ENCODE measurements around the gene TMEM191C.
"Not testable (repeated sequence)": the region's sequence is repeated elsewhere in the genome, so short reads cannot be mapped to it uniquely, and the experiment has no call there.

TMEM191C gene

DNA sequence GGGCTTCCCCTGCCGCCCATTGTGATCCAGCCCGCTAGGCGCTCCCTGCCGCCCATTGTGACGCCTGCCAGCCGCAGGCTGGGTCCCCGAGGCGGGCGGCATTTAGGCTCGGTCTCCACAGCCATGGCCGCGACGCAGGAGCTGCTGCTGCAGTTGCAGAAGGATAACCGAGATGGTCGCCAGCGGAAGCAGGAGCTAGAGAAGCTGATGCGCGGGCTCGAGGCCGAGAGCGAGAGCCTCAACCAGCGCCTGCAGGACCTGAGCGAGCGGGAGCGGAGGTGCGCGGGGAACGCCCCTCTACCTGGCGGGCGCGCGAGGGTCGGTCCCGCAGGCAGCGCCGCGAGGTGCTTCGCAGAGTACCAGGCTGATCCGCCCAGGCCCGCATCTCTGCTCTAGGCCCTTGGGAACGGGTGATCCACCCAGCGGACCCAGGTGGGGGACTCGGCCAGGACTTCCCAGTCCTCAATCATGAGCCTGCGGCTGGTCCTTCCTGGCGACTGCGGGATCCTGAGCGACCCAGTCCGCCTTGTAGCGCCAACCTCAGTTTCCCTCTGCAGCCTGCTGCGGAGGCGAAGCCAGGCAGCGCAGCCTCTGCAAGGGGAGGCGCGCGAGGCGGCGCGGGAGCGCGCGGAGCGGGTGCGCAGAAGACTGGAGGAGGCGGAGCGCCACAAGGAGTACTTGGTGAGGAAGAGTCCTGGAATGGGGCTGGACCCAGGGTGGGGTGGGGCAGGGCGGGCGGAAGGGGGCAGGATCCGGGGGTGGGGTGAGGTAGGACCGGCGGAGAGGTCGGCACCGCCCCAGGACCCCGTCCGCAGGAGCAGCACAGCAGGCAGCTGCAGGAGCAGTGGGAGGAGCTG is at the start of gene TMEM191C:
Gene TMEM191C (plus strand): TSS at position 51 of the 857 bp plus-strand sequence. CDS start 73 bp downstream, at position 124.
- DNase-seq = not testable (repeated sequence)

DNA sequence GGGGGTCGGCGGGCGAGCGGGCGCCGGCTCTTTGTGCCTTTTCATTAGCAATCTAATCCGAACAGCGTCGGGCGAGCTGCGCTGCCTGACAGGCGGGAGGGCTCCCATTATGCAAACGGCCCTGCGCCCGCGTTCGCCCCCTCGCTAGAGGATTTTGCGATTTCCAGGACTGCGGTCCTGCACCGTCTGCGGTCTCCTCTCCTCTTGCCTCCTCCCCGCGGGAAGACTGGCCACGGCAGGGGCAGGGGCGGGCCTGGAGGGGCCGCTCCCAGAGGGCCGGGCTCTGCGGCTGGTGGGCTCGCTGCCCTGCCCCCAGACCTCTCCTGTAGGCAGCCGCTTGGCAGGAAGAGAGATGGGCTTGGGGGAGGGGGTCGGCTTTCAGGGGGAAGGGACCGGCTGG is 49.3 kb upstream of the TMEM191C start:
- DNase-seq = not testable (repeated sequence)

DNA sequence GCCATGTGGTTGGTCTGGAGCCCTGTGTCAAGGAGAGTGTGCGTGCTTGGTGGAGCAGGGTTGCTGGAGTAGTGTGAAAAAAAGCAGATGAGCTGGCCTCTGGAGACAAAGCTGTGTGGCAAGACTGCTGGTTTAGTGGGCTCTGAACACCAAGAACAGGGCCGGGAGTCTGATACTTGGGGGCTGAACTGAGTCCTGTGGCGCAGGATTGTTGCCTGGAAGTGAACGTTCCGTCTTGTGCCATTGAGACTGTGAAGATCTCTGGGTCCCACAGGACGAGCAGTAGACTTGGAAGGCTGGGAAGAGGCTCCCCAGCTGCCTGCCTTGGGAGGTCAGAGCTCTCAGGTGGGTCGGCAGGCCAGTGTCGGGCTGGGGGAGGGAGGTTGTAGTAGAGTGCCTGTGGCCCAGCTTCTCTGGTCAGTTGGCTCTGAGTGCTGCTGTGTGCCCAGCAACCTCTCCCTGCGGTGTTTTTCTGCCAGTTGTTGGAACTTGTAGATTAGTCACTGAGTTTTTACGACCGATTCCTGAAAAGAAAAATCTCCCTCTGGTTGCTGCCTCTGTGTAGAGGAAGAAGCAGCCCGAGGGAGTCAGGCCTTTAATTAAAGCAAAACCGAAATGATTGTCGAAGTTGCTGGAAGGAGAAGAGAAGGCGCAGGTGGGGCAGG is 48.1 kb upstream of the TMEM191C start:
- not testable (repeated sequence) for DNase-seq

DNA sequence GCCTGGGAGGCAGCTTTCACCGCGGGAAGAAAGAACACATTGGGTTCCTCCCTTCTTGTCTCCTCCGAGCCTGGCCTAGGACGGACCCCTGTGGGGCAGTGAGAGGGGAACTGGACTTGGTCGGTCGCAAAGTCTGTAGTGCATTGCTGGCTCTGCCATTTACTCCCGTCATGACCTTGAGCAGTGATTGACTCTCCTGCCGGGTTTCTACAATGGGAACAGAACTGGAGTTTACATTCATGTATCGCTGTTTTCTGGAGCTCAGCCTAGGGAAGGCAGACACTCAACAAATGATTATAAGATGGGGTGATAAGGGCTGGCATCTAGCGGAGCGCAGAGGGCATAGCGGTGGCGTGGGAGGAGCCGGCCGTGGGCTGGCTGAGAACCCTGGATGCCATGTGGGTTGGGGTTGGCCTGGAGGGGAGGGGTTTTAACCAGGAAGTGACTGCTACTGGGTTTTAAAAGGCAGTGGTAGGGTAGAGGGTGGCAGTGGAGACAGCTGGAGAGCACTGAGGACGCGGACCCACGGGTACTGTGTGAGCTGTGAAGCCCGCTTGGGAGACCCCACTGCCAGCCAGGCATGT is 46.9 kb upstream of the TMEM191C start:
- not testable (repeated sequence) for DNase-seq

DNA sequence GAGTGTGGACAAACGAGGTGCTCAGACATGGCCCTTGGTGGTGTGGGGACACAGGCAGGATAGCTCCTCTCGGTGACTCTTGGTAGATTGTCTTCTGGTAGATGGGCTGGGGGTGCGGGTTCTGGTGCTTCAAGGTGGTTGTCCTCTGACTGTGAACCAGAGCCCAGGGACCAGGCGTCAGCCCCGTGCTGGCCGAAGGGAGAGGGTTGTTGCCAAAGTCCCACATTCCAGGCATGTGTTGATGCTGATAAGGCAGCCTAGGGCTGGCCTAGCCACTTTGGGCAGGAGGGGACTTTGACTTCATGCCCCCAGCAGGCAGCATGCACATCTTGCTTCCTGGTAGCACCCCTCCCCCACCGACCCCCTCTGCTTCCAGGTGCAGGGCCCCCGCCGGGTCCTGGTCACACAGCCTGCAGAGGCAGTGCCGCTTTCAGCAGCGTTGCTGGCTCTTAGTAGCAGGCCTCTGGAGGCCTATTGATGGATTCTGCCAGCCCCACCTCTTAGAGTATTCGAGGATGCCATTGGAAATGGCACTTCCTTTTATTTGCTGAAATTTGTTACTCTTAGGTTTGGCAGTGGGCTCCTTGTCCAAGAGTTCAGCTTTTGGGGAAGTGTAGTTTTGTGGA is 43.0 kb upstream of the TMEM191C start:
- DNase-seq = not testable (repeated sequence)

DNA sequence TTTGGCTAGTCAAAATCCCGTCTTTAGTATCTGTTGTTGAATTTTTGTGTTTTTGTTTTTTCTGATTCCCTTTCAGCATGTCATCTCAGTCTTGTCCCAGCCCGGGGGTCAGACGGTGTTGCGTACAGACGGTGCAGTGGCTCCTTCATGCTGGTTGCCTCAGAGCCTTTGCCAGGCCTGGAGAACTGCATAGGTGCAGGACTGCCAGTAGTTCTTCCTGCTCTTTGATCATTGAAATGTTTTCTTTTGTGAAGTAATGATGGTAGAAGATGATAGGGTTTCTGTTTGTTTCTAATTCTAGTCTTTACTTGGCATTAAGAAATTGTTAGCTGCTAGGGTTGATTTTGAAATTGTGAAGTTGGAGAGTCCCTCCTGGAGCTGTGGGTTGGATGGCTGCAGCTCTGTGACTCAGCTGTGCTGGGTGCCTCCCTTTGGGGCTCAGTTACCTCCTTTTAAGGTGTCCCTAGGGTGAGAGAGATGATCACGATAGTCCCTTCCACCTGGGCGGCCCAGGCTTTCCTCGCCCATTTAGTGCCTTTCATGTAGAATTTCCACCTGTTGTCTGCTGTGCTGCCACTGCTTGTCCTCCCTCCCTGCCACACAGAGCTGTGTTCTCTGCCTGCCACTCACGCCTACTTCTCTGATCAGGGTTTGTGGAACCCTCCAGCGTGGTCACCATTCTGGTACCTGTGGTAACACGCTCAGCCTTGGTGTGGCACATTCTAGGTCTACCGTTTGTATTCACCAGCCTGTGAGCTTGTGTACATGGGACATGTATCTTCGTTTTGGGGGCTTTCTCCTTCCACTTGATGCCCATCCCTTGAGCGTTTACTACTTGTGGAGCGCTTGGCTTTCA is 32.6 kb upstream of the TMEM191C start:
- DNase-seq = not testable (repeated sequence)

DNA sequence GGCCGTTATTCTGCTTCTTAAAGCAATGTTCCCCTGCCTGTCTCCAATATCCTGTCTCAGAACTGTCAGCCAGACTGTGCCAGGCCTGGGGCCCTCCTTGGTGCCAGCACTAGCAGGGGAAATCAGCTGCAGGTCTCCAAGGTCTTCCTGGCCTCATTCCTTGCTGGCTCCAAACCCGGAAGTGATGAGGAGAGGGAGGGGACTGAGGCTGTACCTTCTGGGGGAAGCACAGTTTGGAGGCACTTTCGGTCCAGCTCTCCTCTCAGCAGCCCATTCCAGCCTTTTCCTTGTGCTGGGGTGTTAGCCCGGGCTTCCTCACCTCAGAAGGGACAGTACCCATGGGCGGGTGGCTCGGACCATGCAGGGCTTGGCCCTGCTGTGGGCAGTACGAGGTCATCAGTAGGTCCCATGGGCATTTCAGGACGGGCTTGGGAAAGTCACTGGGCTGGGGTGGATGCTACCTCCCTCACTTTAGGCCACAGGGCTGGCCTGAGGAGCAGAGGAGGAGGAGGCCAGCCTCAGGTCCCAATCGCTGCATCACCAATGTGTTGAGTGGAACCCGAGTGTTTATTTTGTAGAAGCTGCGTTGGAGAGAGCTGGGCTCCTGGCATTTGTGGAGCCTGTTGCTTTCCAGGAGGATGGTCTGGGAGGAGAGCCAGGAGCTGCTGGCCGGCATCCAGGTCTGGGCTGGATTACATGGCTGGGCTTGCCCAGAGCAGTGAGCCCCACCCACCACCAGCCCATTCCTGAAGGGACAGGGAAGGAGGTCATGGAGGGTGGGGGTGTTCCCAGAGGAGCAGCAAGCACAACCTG is 31.0 kb upstream of the TMEM191C start:
- not testable (repeated sequence) for DNase-seq

DNA sequence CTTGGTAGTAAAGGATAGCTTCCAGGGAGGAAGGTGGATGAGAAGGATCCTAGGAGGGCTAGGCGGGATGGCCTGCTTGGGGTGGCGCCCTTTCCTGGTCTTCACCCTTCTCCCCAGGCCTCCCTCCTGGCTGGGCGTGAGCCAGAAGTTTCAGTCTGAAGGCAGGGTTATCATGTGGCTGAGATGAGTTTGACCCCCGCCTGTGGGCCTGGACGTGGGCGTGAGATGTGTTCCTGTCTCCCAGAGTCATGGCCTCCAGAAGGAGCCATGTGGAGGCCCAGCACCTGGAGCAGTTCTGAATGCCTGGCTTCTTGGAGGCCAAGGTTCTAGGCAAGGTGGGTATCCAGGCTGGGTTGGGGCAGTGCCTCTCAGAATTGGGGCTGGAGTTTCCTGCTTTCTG is 29.2 kb upstream of the TMEM191C start:
- not testable (repeated sequence) for DNase-seq

DNA sequence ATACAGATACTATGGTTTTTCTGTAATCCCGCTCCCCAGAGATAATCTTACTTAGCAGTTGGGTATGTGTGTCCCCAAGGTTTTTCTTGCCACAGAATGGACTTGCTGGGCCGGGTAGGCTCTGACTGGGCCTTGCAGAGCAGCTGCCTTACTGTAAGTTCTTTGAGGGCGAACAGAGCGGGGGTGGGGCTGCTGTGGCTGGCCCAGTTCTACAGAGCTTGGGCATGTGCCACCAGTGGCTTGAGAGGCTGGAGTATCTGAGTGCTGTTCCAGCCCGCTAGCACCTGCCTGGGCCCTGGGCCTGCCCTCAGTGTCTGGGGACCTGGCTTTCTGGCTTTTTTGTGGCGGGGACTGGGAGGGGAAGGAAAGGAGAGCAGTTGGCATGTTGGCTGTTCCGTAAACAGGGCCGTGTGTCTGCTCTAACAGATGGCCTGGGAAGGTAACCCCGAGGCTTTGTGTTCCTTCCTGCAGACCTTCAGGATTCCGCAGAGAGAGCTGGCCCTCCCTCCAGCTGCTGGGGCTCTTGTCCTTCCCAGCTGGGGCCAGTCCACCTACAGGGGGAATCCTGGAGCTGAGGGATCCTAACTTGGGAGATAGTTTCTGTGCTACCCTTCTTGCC is 27.1 kb upstream of the TMEM191C start:
- not testable (repeated sequence) for DNase-seq

DNA sequence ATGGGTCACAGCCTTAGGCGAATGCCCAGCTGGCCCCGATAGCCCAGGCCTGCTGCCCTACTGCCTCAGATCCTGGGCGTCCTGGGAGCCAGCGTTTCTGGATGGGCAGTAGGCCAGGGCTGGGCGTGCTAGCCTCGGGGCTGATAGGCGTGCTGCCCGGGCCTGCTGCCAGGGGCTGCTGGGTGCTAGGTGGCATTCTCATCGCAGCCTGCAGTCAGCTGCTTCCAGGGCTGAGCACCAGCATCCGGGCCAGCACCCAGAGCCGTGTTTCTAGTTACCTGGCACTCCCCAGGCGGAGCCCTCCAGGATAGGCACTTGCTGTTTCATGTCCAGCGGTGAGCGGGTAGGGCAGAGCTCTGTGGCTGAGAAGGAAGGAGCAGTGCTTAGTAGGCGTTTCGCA is 26.5 kb upstream of the TMEM191C start:
- not testable (repeated sequence) for DNase-seq

DNA sequence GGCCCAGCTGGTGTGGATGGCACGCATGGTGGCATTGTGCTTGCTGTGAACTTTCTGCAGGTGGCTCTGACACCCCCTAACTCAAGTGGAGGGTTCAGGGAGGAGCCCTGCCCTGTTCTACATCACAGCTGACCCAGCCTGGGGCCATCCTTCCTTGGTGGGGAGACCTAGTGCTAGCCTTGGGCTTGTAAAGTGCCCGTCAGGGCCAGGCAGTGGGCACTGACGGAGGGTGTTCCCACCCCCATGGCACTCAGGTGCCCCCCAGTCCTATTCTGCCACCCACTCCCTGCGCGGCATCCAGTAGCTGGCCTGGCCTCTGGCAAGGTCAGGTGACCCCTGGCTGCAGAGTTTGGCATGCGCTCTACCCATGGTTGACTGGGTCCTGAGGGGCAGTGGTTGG is 26.0 kb upstream of the TMEM191C start:
- not testable (repeated sequence) for DNase-seq

DNA sequence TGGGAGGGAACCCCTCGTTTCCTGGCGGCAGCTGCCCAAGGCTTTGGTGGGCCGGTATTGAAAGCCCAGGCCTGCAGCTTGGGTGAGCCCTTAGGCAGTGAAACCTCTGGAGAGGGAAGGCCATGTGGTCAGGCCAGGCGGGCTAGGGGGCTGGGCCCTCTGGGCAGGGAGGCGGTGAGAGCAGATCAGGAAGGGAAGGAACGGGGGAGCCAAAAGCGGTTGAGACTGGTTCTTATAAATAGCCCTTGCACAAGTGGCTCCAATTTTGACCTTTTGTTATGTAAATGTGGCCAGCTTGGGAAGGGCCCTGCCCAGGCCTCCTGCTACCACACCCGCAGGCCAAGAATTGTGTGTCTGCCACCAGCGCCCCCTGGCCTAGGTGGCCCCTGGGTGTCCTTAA is 25.1 kb upstream of the TMEM191C start:
- DNase-seq = not testable (repeated sequence)

DNA sequence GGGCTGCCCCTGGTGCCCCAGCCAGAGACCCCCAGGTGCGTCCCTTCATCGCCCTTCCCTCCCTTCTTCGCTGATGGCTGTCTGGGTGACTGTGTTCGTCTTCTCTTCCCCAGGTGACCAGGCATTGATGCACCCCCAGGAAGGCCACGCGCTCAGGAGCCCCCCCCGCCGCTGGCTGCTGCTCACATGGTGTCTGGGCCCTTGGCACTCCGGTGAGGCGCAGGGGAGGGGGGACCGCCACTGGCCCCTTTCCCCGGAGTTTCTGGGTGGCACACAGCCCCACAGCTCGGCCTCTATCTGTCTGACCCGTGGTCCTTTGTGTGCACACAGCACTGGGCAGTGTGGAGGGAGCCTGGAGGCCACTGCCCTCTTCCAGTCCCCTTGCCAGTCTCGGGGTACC is 24.5 kb upstream of the TMEM191C start:
- DNase-seq = not testable (repeated sequence)

DNA sequence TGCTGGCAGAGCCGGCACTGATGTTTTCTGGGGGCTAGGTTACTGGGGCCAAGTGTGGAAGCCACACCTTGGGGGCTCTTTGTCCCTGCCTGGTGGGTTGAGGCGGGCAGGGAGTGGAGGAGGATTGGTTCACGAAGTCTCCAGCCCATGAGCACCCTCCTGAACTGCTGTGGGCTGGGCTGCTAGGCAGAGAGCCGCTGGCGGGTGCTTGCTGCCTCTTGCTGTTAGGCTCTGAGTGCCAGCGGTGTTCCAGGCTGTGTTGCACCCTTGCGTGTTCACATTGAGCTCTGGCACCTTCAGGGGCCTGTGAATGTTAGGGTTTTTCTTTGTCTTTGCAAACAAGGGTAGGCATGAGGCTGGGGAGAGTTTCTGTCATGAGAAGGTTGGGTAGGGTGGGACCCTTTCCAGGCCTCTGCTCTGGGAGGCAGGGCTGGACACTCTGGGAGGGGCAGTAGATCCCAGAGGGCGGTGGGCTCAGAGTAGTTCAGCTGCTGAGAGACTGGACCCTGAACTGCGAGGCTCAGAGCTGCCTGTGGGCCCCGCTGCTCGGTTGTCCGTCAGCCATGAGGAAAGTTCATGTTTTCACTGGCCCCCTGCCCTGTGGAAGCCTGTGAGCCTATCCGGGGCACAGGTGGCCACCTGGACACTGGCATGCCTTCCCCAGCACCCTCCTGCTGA is 24.0 kb upstream of the TMEM191C start:
- no peak for DNase-seq

DNA sequence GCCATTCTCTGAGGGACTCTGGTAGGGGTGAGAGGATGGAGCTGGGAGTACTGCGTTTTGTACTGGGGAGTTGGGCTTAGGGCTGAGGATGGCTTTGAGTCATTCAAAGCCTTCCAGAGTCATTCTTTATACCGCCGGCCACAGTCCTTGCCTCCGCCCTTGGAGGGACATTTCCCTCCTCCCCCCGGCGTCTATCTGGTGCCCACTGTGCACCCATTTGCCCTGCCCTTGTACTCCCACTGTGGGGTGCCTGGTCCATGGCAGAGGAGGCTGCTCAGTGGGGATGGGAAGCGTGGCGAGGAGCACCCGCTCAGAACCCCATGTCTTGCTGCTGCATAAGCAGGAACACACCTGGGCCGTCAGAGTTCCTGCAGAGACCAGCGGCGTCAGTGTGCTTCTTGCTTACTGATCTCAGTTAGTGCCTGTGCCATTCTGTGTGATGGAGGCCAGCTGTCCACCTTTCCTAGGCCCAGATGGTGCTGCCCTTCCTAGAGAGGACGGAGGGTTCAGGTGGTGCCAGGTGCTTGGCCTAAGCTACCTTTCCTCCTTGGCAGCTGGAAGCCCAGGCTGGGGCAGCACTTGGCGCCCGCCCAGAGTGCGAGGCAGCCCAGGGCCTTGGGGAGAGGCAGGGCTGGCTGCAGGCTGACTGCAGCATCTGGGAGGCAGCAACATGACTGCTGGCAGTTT is 23.3 kb upstream of the TMEM191C start:
- no peak for DNase-seq

DNA sequence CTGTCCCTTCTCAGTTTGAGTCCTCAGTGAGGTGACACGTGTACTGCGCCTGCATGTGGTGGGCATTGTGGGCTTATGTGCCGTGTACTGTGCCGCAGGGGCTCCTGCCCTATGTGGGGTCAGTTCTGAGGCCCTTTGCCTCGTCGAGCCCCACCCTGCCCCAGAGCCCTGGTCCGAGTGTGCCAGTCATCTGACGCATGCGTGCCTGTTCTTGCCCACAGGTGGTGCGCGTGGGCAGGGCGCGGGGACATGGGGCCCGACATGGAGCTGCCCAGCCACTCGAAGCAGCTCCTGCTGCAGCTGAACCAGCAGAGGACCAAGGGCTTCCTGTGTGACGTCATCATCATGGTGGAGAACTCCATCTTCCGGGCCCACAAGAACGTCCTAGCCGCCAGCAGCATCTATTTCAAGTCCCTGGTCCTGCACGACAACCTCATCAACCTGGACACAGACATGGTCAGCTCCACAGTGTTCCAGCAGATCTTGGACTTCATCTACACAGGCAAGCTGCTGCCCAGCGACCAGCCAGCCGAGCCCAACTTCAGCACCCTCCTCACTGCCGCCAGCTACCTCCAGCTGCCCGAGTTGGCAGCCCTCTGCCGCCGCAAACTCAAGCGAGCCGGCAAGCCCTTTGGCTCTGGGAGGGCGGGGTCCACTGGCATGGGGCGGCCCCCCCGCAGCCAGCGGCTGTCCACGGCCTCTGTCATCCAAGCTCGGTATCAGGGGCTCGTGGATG is 22.3 kb upstream of the TMEM191C start:
- DNase-seq = no peak

DNA sequence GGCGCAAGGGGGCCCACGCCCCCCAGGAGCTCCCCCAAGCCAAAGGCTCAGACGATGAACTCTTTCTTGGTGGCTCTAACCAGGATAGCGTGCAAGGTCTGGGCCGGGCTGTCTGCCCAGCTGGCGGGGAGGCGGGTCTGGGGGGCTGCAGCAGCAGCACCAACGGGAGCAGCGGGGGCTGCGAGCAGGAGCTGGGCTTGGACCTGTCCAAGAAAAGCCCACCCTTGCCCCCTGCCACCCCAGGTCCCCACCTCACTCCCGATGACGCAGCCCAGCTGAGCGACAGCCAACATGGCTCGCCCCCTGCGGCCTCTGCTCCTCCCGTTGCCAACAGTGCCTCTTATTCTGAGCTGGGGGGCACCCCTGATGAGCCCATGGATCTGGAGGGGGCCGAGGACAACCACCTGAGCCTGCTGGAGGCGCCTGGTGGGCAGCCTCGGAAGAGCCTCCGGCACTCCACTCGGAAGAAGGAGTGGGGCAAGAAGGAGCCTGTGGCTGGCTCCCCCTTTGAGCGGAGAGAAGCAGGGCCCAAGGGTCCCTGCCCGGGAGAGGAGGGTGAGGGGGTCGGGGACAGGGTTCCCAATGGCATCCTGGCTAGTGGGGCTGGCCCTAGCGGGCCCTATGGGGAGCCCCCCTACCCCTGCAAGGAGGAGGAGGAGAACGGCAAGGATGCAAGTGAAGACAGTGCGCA is 21.6 kb upstream of the TMEM191C start:
- DNase-seq = no peak

DNA sequence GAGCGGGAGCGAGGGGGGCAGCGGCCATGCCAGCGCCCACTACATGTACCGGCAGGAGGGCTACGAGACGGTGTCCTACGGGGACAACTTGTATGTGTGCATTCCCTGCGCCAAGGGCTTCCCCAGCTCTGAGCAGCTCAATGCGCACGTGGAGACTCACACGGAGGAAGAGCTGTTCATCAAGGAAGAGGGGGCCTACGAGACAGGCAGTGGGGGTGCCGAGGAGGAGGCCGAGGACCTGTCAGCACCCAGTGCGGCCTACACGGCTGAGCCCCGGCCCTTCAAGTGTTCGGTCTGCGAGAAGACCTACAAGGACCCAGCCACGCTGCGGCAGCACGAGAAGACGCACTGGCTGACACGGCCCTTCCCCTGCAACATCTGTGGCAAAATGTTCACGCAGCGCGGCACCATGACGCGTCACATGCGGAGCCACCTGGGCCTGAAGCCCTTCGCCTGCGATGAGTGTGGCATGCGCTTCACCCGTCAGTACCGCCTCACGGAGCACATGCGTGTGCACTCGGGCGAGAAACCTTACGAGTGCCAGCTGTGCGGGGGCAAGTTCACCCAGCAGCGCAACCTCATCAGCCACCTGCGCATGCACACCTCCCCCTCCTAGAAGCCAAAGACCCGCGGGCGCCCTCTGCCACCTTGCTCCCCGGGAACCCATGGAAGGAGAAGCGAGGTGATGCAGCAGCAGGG is 20.9 kb upstream of the TMEM191C start:
- no peak for DNase-seq

All from midbrain (tissue), 1 donor.